Cardiac muscle cell (in vitro differentiated cells and primary cell): Measurements from ENCODE around the gene GNAS. TPM values are rescaled to one million over a fixed set of nuclear protein-coding genes. Genes with fewer than 3 reads are reported as not detected.

ENCODE experiments used
- DNase-seq, 2 donors: peaks; one replicate each; pipeline versions ENCODE4 v3.0.0 to v3.0.0-alpha.2; 2010 to 2017; ENCODE audit warnings: low read depth in 1 of 2, low spot score in 1 of 2
- H3K27ac ChIP-seq: fragments of 200-600 bp; sonication (generic); 2 replicates; pipeline ENCODE4 v1.5.1; 2016
- H3K27me3 ChIP-seq: fragments of 200-600 bp; sonication (generic); 2 replicates; pipeline ENCODE4 v1.6.0; 2016; ENCODE audit warnings: control low read depth
- H3K36me3 ChIP-seq: fragments of 200-600 bp; sonication (generic); 2 replicates; pipeline ENCODE4 v1.5.1; 2016; ENCODE audit warnings: control low read depth
- H3K4me1 ChIP-seq: fragments of 200-600 bp; sonication (generic); 2 replicates; pipeline ENCODE4 v1.8.1; 2017; ENCODE audit warnings: low read depth, mild to moderate bottlenecking, mixed run types
- H3K4me3 ChIP-seq: fragments of 200-600 bp; sonication (generic); 2 replicates; pipeline ENCODE4 v1.5.1; 2016; ENCODE audit warnings: mild to moderate bottlenecking
- H3K9me3 ChIP-seq: fragments of 200-600 bp; sonication (generic); 2 replicates; pipeline ENCODE4 v1.5.1; 2017; ENCODE audit warnings: low read depth, mild to moderate bottlenecking, control low read depth
- CTCF ChIP-seq: IDR thresholded peaks from 2 replicates; pipeline ENCODE4 v1.5.1; 2012; ENCODE audit warnings: low read depth, mild to moderate bottlenecking, low read length
- polyA plus RNA-seq: library from polyadenylated mRNA; unstranded; fragments of >200 nt; fragmentation: Nextera tagmentation; extraction: Ambion mirVana; gene quantifications from 2 replicates; pipeline ENCODE4 v1.2.1, GENCODE V29; 2016
- total RNA-seq: library from RNA; depleted of rRNA; stranded (reverse); fragments of >200 nt; gene quantifications from 2 replicates; pipeline ENCODE4 v1.2.3, GENCODE V29; 2016

GNAS gene
- total and polyA plus RNA-seq, 2 experiments from 2014 or later, result 1,319 to 2,744 TPM

GRCh38 chr20:58868795-58869194 is 16.3 kb downstream of the GNAS start:
- no peaks in the 10 kb centered on the region for H3K4me1 ChIP-seq
- no peaks in the 10 kb centered on the region for H3K36me3 ChIP-seq
- peak; percentile 21 for TF ChIP-seq CTCF
- H3K9me3 ChIP-seq, result no peaks in the 10 kb centered on the region
- no peaks in the 10 kb centered on the region for H3K27me3 ChIP-seq
- H3K27ac ChIP-seq, result no peak overlapping the region
- no peak overlapping the region for H3K4me3 ChIP-seq
- DNase-seq, result no peak

- Histone ChIP-seq H3K27ac (no peak overlapping the region), H3K9me3 (no peaks in the 10 kb centered on the region), H3K4me3 (no peak overlapping the region), H3K36me3 (no peaks in the 10 kb centered on the region), H3K4me1 (no peaks in the 10 kb centered on the region), H3K27me3 (no peaks in the 10 kb centered on the region)
- no peak for DNase-seq
- no peak for TF ChIP-seq CTCF
Observed at GRCh38 chr20:58869662-58870227, 17.2 kb downstream of the GNAS start.

GRCh38 chr20:58870293-58871014 is 17.9 kb downstream of the GNAS start:
- Histone ChIP-seq H3K27me3 (no peaks in the 10 kb centered on the region), H3K9me3 (no peaks in the 10 kb centered on the region), H3K4me1 (no peaks in the 10 kb centered on the region), H3K4me3 (no peak overlapping the region), H3K27ac (no peak overlapping the region), H3K36me3 (no peaks in the 10 kb centered on the region)
- DNase-seq, result peak; percentile 71 to 80
- peak; percentile 98 for TF ChIP-seq CTCF

GRCh38 chr20:58871533-58872102 is 19.1 kb downstream of the GNAS start:
- no peak for DNase-seq
- H3K4me3 ChIP-seq, result no peak overlapping the region
- H3K36me3 ChIP-seq, result no peaks in the 10 kb centered on the region
- H3K4me1 ChIP-seq, result no peaks in the 10 kb centered on the region
- no peak for TF ChIP-seq CTCF
- no peak overlapping the region for H3K27ac ChIP-seq
- H3K9me3 ChIP-seq, result no peaks in the 10 kb centered on the region
- no peaks in the 10 kb centered on the region for H3K27me3 ChIP-seq

- H3K27ac ChIP-seq, result no peak overlapping the region
- H3K4me1 ChIP-seq, result no peaks in the 10 kb centered on the region
- no peaks in the 10 kb centered on the region for H3K9me3 ChIP-seq
- no peak overlapping the region for H3K4me3 ChIP-seq
- no peaks in the 10 kb centered on the region for H3K36me3 ChIP-seq
- TF ChIP-seq CTCF, result no peak
- no peak for DNase-seq
- H3K27me3 ChIP-seq, result no peaks in the 10 kb centered on the region
Observed at GRCh38 chr20:58874469-58874868, 22.0 kb downstream of the GNAS start.
